Measurements from ENCODE around the gene RHBDL1. TPM values are rescaled to one million over a fixed set of nuclear protein-coding genes. Genes with fewer than 3 reads are reported as not detected.
A peak's percentile ranks its signal among the peaks of the same experiment; 100 is the strongest.

Gene RHBDL1
- total and polyA plus RNA-seq, 2 of the 8 experiments (the other 6 are each of a cell fraction or from before 2014, with no cell fraction given): 4.0 to 8.1 TPM

DNA sequence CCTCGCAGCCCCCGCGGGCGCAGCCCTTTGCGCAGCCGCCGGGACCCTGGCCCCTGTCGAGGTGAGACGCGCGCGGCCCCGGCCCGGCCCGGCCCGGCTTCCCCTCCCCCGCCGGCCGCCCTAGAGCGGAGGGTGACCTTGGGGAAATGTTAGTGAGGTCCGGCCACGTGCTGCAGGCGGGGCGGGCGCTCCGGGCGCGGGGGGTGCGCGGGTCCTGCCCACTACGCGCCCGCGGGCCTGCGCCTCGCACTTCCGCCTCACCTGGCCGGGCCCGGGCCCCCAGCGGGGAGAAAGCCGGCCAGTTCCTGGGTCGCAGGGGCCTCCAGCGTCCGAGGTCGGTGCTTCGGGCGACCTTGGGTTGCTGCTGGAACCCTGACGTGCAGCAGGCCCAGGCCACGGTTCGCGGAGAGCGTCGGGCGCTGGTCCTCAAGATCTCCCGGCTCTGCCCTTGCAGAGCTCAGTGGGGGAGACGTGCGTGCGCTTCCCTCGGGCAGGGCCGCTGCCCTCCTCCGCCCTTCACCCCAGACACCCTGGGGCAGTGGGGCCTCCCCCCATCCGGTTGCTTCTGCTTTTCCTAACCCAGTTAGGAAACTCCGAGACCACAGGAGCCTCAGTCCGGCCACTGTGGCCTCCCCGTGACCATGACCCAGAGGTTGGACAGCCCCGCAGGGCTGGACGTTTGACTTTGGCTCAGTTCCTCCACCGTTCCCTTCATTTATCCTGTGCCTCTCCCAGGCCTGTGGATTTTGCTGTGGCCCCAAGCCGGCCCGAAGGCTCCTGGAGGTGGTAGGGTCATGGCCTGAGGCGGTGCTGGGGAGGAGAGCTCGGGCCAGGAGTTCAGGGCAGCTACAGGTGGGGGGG is 33.1 kb upstream of the RHBDL1 start (continued):
- TF ChIP-seq PHF8 (conservative IDR thresholded peaks at IDR 0.05; ENCODE audit: low read depth, low read length): 0 out of 2 replicates have a peak, but pooled peaks have one; percentile 5
- TF ChIP-seq SIN3A (conservative IDR thresholded peaks at IDR 0.05 in 1 of 2, IDR thresholded peaks at IDR 0.05 in 1 of 2; ENCODE audit: low read depth in 1 of 2, low read length in 2 of 2): peak in 1 of 2 experiments; percentile 24; a peak in 1 of 4 replicates
